ENCODE data around the gene SLCO1A2.

- TF ChIP-seq, protein P1, sequence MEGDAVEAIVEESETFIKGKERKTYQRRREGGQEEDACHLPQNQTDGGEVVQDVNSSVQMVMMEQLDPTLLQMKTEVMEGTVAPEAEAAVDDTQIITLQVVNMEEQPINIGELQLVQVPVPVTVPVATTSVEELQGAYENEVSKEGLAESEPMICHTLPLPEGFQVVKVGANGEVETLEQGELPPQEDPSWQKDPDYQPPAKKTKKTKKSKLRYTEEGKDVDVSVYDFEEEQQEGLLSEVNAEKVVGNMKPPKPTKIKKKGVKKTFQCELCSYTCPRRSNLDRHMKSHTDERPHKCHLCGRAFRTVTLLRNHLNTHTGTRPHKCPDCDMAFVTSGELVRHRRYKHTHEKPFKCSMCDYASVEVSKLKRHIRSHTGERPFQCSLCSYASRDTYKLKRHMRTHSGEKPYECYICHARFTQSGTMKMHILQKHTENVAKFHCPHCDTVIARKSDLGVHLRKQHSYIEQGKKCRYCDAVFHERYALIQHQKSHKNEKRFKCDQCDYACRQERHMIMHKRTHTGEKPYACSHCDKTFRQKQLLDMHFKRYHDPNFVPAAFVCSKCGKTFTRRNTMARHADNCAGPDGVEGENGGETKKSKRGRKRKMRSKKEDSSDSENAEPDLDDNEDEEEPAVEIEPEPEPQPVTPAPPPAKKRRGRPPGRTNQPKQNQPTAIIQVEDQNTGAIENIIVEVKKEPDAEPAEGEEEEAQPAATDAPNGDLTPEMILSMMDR (optimal IDR thresholded peaks at IDR 0.05 in 1 of 3, IDR thresholded peaks at IDR 0.05 in 1 of 3, conservative IDR thresholded peaks at IDR 0.05 in 1 of 3; ENCODE audit: extremely low read depth in 1 of 3, insufficient read depth in 2 of 3, low read length in 3 of 3): no peak
- TF ChIP-seq EZH2 (IDR thresholded peaks at IDR 0.05; ENCODE audit: low read length): no peak
These were observed 29.1 kb downstream of the SLCO1A2 start for GRCh38 chr12:21305661-21306060.

Measured in keratinocyte (primary cell).